ENCODE measurements around the gene C10orf120. TPM values are rescaled to one million over a fixed set of nuclear protein-coding genes. Genes with fewer than 3 reads are reported as not detected.

Gene C10orf120
- total RNA-seq, 4 donors from 2014 or later, result not detected

- intact Hi-C loops (cut with DNase I; ENCODE audit: low total_unique reads), result no loop called here
- Histone ChIP-seq H3K4me3 (no peak overlapping the region), H3K4me1 (no peaks in the 10 kb centered on the region), H3K27ac (no peak overlapping the region), H3K27me3 (peaks cover 3% of the 10 kb centered on the region), H3K36me3 (no peaks in the 10 kb centered on the region), H3K9me3 (no peaks in the 10 kb centered on the region)
- no peak for DNase-seq
- in situ Hi-C loops (cut with MboI; ENCODE audit: low pct_ligation_motif_present in 1 of 4, low pct_unique_long_range_greater_than_20kb in 1 of 4, low sequenced_read_pairs in 3 of 4), result no loop called here
- 54 to 70% methylated on average over 2 of the region's 2 CpGs for WGBS, 2 donors (ENCODE audit: low coverage in 1 of 2)
- TF ChIP-seq, protein P1, sequence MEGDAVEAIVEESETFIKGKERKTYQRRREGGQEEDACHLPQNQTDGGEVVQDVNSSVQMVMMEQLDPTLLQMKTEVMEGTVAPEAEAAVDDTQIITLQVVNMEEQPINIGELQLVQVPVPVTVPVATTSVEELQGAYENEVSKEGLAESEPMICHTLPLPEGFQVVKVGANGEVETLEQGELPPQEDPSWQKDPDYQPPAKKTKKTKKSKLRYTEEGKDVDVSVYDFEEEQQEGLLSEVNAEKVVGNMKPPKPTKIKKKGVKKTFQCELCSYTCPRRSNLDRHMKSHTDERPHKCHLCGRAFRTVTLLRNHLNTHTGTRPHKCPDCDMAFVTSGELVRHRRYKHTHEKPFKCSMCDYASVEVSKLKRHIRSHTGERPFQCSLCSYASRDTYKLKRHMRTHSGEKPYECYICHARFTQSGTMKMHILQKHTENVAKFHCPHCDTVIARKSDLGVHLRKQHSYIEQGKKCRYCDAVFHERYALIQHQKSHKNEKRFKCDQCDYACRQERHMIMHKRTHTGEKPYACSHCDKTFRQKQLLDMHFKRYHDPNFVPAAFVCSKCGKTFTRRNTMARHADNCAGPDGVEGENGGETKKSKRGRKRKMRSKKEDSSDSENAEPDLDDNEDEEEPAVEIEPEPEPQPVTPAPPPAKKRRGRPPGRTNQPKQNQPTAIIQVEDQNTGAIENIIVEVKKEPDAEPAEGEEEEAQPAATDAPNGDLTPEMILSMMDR (IDR thresholded peaks at IDR 0.05), result no peak
- no peak for TF ChIP-seq POLR2AphosphoS5 (IDR thresholded peaks at IDR 0.05)
- no peak for TF ChIP-seq POLR2A (IDR thresholded peaks at IDR 0.05)
- TF ChIP-seq EP300 (IDR thresholded peaks at IDR 0.05; ENCODE audit: low read depth), result no peak
Measured at GRCh38 chr10:122740640-122741039, 41.0 kb upstream of the C10orf120 start.

- no peak for DNase-seq
- in situ Hi-C loops (cut with MboI; ENCODE audit: low pct_ligation_motif_present in 1 of 4, low pct_unique_long_range_greater_than_20kb in 1 of 4, low sequenced_read_pairs in 3 of 4) (no loop called here), intact Hi-C loops (cut with DNase I; ENCODE audit: low total_unique reads) (no loop called here)
- TF ChIP-seq, protein P1 (IDR thresholded peaks at IDR 0.05), result no peak
- TF ChIP-seq POLR2A (IDR thresholded peaks at IDR 0.05) (no peak), EP300 (IDR thresholded peaks at IDR 0.05; ENCODE audit: low read depth) (no peak), POLR2AphosphoS5 (IDR thresholded peaks at IDR 0.05) (no peak)
- Histone ChIP-seq H3K27ac (no peak overlapping the region), H3K4me1 (no peaks in the 10 kb centered on the region), H3K9me3 (no peaks in the 10 kb centered on the region), H3K36me3 (no peaks in the 10 kb centered on the region), H3K27me3 (peaks cover 6% of the 10 kb centered on the region), H3K4me3 (no peak overlapping the region)
- WGBS, 2 donors (ENCODE audit: low coverage in 1 of 2), result 89 to 92% methylated on average over 2 of the region's 2 CpGs
Measured at GRCh38 chr10:122738031-122738430, 38.4 kb upstream of the C10orf120 start.

DNA sequence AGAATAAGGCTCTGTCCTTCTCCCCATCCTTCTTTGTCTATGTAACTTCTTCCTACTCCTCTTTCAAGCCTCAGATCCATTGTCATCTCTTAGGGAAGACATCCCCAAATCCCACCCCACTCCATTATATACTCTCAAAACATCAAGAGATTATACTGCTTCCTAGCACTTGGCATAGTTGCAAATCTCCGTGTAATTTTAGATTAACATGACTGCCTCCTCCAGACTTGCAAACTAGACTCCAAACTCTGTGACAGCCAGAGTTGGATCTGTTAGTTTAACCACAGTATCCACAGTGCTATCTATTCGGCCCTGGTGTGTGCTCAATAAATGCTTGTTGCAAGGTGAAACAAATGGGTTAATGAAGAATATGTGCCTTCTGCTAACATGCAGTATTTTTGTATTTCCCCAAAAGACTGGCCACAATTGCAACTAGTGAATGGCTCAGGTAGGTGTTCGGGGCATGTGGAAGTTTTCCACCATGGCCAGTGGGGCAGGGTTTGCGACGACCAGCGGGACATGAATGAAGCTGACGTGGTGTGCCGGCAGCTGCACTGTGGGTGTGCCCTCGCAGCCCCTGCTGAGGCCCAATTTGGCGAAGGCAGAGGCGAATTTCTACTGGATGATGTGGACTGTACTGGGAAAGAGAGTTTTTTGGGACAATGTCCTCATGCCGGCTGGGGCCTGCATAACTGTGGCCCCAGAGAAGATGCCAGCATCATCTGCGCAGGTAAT, 34.5 kb upstream of the C10orf120 start:
- no peaks in the 10 kb centered on the region for H3K36me3 ChIP-seq
- TF ChIP-seq, protein P1 (IDR thresholded peaks at IDR 0.05), result no peak
- TF ChIP-seq POLR2AphosphoS5 (IDR thresholded peaks at IDR 0.05) (no peak), POLR2A (IDR thresholded peaks at IDR 0.05) (no peak), EP300 (IDR thresholded peaks at IDR 0.05; ENCODE audit: low read depth) (no peak)
- 77 to 78% methylated on average over 3 to 13 of the region's 13 CpGs for WGBS, 2 donors (ENCODE audit: low coverage in 1 of 2)

GRCh38 chr10:122733443-122733842, 33.8 kb upstream of the C10orf120 start:
- Histone ChIP-seq H3K36me3 (no peaks in the 10 kb centered on the region), H3K4me1 (no peaks in the 10 kb centered on the region), H3K27me3 (peaks cover 2% of the 10 kb centered on the region), H3K9me3 (no peaks in the 10 kb centered on the region), H3K4me3 (no peak overlapping the region), H3K27ac (no peak overlapping the region)
- 61 to 63% methylated on average over 1 to 2 of the region's 2 CpGs for WGBS, 2 donors (ENCODE audit: low coverage in 1 of 2)
- TF ChIP-seq, protein P1 (IDR thresholded peaks at IDR 0.05), result no peak
- TF ChIP-seq POLR2A (IDR thresholded peaks at IDR 0.05) (no peak), POLR2AphosphoS5 (IDR thresholded peaks at IDR 0.05) (no peak), EP300 (IDR thresholded peaks at IDR 0.05; ENCODE audit: low read depth) (no peak)
- in situ Hi-C loops (cut with MboI; ENCODE audit: low pct_ligation_motif_present in 1 of 4, low pct_unique_long_range_greater_than_20kb in 1 of 4, low sequenced_read_pairs in 3 of 4) (no loop called here), intact Hi-C loops (cut with DNase I; ENCODE audit: low total_unique reads) (no loop called here)
- DNase-seq, result no peak

More for the DNA sequence above, 34.5 kb upstream of the C10orf120 start:
- Histone ChIP-seq H3K4me1 (no peaks in the 10 kb centered on the region), H3K27me3 (peaks cover 2% of the 10 kb centered on the region), H3K9me3 (no peaks in the 10 kb centered on the region), H3K4me3 (no peak overlapping the region), H3K27ac (no peak overlapping the region)
- intact Hi-C loops (cut with DNase I; ENCODE audit: low total_unique reads) (no loop called here), in situ Hi-C loops (cut with MboI; ENCODE audit: low pct_ligation_motif_present in 1 of 4, low pct_unique_long_range_greater_than_20kb in 1 of 4, low sequenced_read_pairs in 3 of 4) (no loop called here)
- DNase-seq, result no peak
